ENCODE measurements around the gene DSG3. TPM values are rescaled to one million over a fixed set of nuclear protein-coding genes. Genes with fewer than 3 reads are reported as not detected.

Gene DSG3
- total and polyA plus RNA-seq, 2 of the 13 experiments (the other 11 are each of a cell fraction or from before 2014, with no cell fraction given), result not detected

Other genes starting within 250 kb of the DSG3 start
- not detected in 2 replicates for gene DSG1, start 129.6 kb upstream of the DSG3 start, total RNA-seq (2016; rRNA removed; fragmentation: Illumina TruSeq; extraction: Trizol)
- 0.04 and 0.13 TPM in 2 replicates for gene DSG1, start 129.6 kb upstream of the DSG3 start, polyA plus RNA-seq (2011; rRNA removed)
- gene DSG4, start 71.0 kb upstream of the DSG3 start, total RNA-seq (2016; rRNA removed; fragmentation: Illumina TruSeq; extraction: Trizol), result not detected in 2 replicates
- gene DSG4, start 71.0 kb upstream of the DSG3 start, polyA plus RNA-seq (2011; rRNA removed), result 0.04 and 0.07 TPM in 2 replicates
- gene DSG2, start 50.4 kb downstream of the DSG3 start, total RNA-seq (2016; rRNA removed; fragmentation: Illumina TruSeq; extraction: Trizol), result 23.3 and 24.4 TPM in 2 replicates
- 66.7 and 68.7 TPM in 2 replicates for gene DSG2, start 50.4 kb downstream of the DSG3 start, polyA plus RNA-seq (2011; rRNA removed)
- gene TTR, start 144.1 kb downstream of the DSG3 start, total RNA-seq (2016; rRNA removed; fragmentation: Illumina TruSeq; extraction: Trizol), result 42.2 and 91.3 TPM in 2 replicates
- gene TTR, start 144.1 kb downstream of the DSG3 start, polyA plus RNA-seq (2011; rRNA removed), result 496 and 510 TPM in 2 replicates
- 3.3 and 3.8 TPM in 2 replicates for gene B4GALT6, start 236.8 kb downstream of the DSG3 start, total RNA-seq (2016; rRNA removed; fragmentation: Illumina TruSeq; extraction: Trizol)
- 1.7 and 1.9 TPM in 2 replicates for gene B4GALT6, start 236.8 kb downstream of the DSG3 start, polyA plus RNA-seq (2011; rRNA removed)